ENCODE measurements around the gene CMKLR1.
A peak's percentile ranks its signal among the peaks of the same experiment; 100 is the strongest.

The CMKLR1 gene, protein sequence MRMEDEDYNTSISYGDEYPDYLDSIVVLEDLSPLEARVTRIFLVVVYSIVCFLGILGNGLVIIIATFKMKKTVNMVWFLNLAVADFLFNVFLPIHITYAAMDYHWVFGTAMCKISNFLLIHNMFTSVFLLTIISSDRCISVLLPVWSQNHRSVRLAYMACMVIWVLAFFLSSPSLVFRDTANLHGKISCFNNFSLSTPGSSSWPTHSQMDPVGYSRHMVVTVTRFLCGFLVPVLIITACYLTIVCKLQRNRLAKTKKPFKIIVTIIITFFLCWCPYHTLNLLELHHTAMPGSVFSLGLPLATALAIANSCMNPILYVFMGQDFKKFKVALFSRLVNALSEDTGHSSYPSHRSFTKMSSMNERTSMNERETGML

DNA sequence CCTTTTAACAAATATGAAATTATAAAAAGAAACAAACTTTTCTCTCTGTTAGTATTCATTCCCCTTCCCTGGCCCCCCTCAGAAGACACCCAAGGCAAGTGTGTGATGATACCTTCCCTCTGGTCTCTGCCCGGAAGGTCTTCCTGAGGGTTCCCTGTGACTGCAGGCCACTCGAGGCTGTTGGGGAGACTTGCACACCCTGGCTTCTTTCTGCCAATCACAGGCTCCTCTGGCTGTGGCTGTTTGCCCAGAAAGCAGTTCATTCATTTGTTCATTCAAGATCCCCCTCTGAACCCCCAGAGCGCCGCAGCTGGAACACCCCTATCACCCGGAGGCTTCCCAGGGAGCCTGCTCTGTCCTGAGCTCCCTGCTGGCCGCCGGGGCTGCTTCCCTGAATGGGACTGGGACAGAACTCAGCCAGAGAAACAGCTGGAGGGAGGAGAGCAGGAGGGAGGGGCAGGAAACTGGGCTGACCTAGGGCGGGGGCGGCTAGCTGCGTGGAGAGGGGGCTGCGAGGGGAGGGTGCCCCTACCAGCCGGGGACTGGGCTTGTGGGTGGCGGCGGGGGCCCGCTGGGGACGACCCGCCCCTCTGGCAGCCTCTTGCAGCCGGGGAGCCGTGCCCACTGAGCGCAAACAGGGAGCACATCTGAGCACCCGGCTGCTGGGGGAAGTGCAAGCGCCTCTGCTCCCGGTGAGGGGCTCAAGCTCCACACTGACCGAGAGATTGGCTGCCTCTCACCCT lies at the start of gene CMKLR1:
Gene CMKLR1, minus strand, starts transcription at position 397 of the 743 bp plus-strand sequence. CDS start 45,720 bp downstream, outside the sequence.
- no peak for TF ChIP-seq CTCF (IDR thresholded peaks at IDR 0.05; ENCODE audit: low read length, missing control alignments)
- no peak within 1 kb of the TSS for H3K4me3 ChIP-seq (replicated peaks; ENCODE audit: low read depth, low read length)
- DNase-seq (ENCODE audit: low read depth): no peak

GRCh38 chr12:108387771-108388170 lies 48.7 kb upstream of the CMKLR1 start:
- no peak overlapping the region for H3K4me3 ChIP-seq (replicated peaks; ENCODE audit: low read depth, low read length)
- no peak for TF ChIP-seq CTCF (IDR thresholded peaks at IDR 0.05; ENCODE audit: low read length, missing control alignments)
- DNase-seq (ENCODE audit: low read depth): no peak

GRCh38 chr12:108386709-108387360 lies 47.7 kb upstream of the CMKLR1 start:
- no peak for DNase-seq (ENCODE audit: low read depth)
- no peak for TF ChIP-seq CTCF (IDR thresholded peaks at IDR 0.05; ENCODE audit: low read length, missing control alignments)
- H3K4me3 ChIP-seq (replicated peaks; ENCODE audit: low read depth, low read length): no peak overlapping the region

DNA sequence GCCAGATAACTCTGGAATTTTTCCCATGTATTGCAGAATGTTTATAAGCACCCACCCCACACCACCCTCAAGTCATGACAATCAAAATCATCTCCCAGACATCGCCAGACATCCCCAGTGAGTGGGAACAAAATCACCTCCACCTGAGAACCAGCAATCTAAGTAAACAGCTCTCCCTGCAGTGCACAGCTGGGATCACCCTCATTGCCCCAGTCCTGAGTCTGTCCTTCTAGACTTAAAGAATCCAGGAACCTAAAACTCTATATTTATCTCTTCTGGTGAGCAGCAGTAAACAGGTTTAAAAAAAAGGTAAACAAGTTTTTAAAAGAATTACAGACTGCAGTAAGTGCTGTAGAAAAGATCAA lies 43.3 kb upstream of the CMKLR1 start:
- no peak overlapping the region for H3K4me3 ChIP-seq (replicated peaks; ENCODE audit: low read depth, low read length)
- DNase-seq (ENCODE audit: low read depth): no peak
- no peak for TF ChIP-seq CTCF (IDR thresholded peaks at IDR 0.05; ENCODE audit: low read length, missing control alignments)

DNA sequence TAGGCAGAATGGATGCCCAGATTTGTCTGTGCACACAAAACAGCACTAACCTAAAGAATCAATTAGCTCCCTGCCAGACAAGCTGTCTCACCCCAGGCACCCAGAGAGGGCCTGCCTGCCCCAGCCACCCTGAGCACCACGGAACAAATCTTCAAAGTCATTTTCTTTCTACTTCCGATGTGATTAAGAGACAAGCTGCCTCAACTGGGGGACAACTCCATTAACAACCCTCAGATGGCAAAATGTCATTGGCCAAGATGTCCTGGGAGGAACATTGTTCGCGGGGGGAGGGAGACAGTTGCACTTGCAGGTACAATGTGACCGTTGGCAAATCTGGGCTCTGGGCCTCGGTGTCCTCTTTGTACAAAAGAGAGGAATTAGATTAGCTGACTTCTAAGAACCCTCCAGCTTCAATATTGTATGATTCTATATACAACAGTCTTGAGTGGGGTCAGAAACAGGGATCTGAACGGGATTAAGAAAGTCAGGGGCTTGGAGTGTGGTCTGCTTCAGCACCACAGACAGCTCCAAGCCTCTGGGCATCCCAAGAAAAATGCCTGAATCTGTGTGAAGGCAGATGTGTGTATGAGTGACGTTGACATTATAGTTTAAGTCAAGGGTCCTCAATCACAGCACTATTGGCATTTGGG lies 42.8 kb upstream of the CMKLR1 start:
- H3K4me3 ChIP-seq (replicated peaks; ENCODE audit: low read depth, low read length): no peak overlapping the region
- peak; percentile 17 for DNase-seq (ENCODE audit: low read depth)
- TF ChIP-seq CTCF (IDR thresholded peaks at IDR 0.05; ENCODE audit: low read length, missing control alignments): no peak

- no peak for DNase-seq (ENCODE audit: low read depth)
- TF ChIP-seq CTCF (IDR thresholded peaks at IDR 0.05; ENCODE audit: low read length, missing control alignments): no peak
Observed at GRCh38 chr12:108380382-108380781, 41.3 kb upstream of the CMKLR1 start.

More at GRCh38 chr12:108380382-108380781, 41.3 kb upstream of the CMKLR1 start:
- no peak overlapping the region for H3K4me3 ChIP-seq (replicated peaks; ENCODE audit: low read depth, low read length)
